DOHH2 (cell line): Measurements from ENCODE around the gene ROR2.

Source experiments
- H3F3A ChIP-seq: fragments of 200-600 bp; sonication (generic), shearing (Covaris generic); 2 replicates; pipeline ENCODE4 v1.6.0; 2016; ENCODE audit warnings: antibody characterized with exemption, mild to moderate bottlenecking; ENCODE audit not compliant: control insufficient read depth, insufficient read depth
- H3K27ac ChIP-seq: fragments of 200-600 bp; sonication (generic); 2 replicates; pipeline ENCODE4 v1.5.1; 2014; ENCODE audit warnings: low read depth, mild to moderate bottlenecking, low read length, moderate library complexity
- H3K27me3 ChIP-seq: fragments of 200-600 bp; sonication (generic); 2 replicates; pipeline ENCODE4 v1.6.1; 2014; ENCODE audit warnings: mild to moderate bottlenecking, low read length, mixed read lengths; ENCODE audit not compliant: control insufficient read depth
- H3K36me3 ChIP-seq: fragments of 200-600 bp; sonication (generic); 2 replicates; pipeline ENCODE4 v1.6.1; 2014; ENCODE audit warnings: mild to moderate bottlenecking, low read length, moderate library complexity, mixed read lengths; ENCODE audit not compliant: control insufficient read depth
- H3K4me1 ChIP-seq: fragments of 200-600 bp; sonication (generic); 2 replicates; pipeline ENCODE4 v1.6.1; 2014; ENCODE audit warnings: mild to moderate bottlenecking, low read length, mixed read lengths; ENCODE audit not compliant: control insufficient read depth
- H3K4me2 ChIP-seq: fragments of 200-600 bp; sonication (generic); 2 replicates; pipeline ENCODE4 v1.6.0; 2014; ENCODE audit warnings: mild to moderate bottlenecking, low read length, moderate library complexity
- H3K4me3 ChIP-seq: fragments of 200-600 bp; sonication (generic); 2 replicates; pipeline ENCODE4 v1.5.1; 2014; ENCODE audit warnings: mild to moderate bottlenecking, low read length, mixed read lengths
- H3K79me2 ChIP-seq: fragments of 200-600 bp; sonication (generic); 2 replicates; pipeline ENCODE4 v1.6.1; 2014; ENCODE audit warnings: mild to moderate bottlenecking, low read length, mixed read lengths; ENCODE audit not compliant: control insufficient read depth
- H3K9me2 ChIP-seq: fragments of 200-600 bp; sonication (generic); replicated peaks from 2 replicates; pipeline ENCODE4 v1.6.1; 2014; ENCODE audit warnings: mild to moderate bottlenecking, low read length, mixed read lengths; ENCODE audit not compliant: control insufficient read depth
- H3K9me3 ChIP-seq: fragments of 200-600 bp; sonication (generic); 2 replicates; pipeline ENCODE4 v1.6.1; 2014; ENCODE audit warnings: antibody characterized with exemption, low read length, mixed read lengths; ENCODE audit not compliant: control insufficient read depth, insufficient read depth
- H4K20me1 ChIP-seq: fragments of 200-600 bp; sonication (generic); 2 replicates; pipeline ENCODE4 v1.6.0; 2014; ENCODE audit warnings: low read depth, mild to moderate bottlenecking, antibody characterized with exemption, low read length, moderate library complexity; ENCODE audit not compliant: control insufficient read depth, insufficient read depth
- EZH2phosphoT487 ChIP-seq: fragments of 200-600 bp; sonication (generic); IDR thresholded peaks from 2 replicates; pipeline ENCODE4 v1.6.1; 2017; ENCODE audit warnings: borderline replicate concordance, mild to moderate bottlenecking, antibody characterized with exemption, low read length, moderate library complexity, mixed read lengths
- TF ChIP-seq, protein P1 (sequence below): fragments of 200-600 bp; sonication (generic); IDR thresholded peaks from one replicate; pipeline ENCODE4 v1.5.1; 2014; ENCODE audit warnings: antibody characterized with exemption, mild to moderate bottlenecking, low read depth, low read length; ENCODE audit not compliant: poor library complexity, severe bottlenecking

Gene ROR2

GRCh38 chr9:91890662-91891061 is 59.4 kb downstream of the ROR2 start:
- Histone ChIP-seq H3K36me3 (no peaks in the 10 kb centered on the region), H3K4me1 (no peaks in the 10 kb centered on the region), H3K79me2 (no peaks in the 10 kb centered on the region), H3K27me3 (no peaks in the 10 kb centered on the region), H3K4me2 (no peak overlapping the region), H3K9me2 (no peaks in the 10 kb centered on the region), H3K27ac (no peak overlapping the region), H3F3A (no peaks in the 10 kb centered on the region), H3K9me3 (no peaks in the 10 kb centered on the region), H4K20me1 (no peaks in the 10 kb centered on the region), H3K4me3 (no peak overlapping the region)
- TF ChIP-seq, protein P1, sequence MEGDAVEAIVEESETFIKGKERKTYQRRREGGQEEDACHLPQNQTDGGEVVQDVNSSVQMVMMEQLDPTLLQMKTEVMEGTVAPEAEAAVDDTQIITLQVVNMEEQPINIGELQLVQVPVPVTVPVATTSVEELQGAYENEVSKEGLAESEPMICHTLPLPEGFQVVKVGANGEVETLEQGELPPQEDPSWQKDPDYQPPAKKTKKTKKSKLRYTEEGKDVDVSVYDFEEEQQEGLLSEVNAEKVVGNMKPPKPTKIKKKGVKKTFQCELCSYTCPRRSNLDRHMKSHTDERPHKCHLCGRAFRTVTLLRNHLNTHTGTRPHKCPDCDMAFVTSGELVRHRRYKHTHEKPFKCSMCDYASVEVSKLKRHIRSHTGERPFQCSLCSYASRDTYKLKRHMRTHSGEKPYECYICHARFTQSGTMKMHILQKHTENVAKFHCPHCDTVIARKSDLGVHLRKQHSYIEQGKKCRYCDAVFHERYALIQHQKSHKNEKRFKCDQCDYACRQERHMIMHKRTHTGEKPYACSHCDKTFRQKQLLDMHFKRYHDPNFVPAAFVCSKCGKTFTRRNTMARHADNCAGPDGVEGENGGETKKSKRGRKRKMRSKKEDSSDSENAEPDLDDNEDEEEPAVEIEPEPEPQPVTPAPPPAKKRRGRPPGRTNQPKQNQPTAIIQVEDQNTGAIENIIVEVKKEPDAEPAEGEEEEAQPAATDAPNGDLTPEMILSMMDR, result no peak

DNA sequence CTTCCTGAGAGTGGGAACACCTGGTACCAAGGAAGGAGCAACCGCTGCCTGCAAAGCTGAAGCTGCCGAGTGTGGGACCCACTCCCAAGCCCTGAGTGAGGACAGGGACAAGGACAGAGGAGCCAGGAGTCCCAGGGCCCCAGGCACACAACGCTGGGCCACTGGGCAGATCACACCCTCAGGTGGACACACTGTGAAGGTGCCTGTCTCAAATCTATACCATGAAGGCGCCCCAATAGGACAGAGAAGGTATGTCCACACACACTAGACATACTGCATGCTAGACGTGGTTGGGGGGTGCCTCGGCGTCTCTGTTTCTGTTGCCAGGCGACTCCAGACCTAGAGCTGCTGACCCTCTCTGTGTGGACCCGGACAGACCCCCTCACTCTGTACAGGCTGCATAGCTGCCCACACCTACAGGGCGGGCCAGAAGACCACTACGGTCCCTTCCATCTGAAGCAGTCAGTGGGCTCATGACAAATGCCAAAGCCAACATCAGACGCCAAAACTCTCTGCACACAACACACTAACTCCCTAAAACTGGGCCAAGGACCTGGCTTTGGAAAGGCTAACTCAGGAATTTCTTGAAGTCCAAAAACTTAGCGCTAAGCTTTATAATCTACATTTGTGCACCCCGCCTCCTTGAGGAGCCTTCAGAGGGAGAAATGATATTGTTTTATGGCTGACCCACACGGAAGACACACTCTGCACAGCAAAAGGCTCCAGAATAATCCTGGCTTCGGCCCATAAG is 60.7 kb downstream of the ROR2 start:
- Histone ChIP-seq H3K9me2 (no peaks in the 10 kb centered on the region), H3K4me3 (no peak overlapping the region), H3K4me2 (no peak overlapping the region), H3K36me3 (no peaks in the 10 kb centered on the region), H3K27me3 (no peaks in the 10 kb centered on the region), H3K9me3 (no peaks in the 10 kb centered on the region), H4K20me1 (no peaks in the 10 kb centered on the region), H3K79me2 (no peaks in the 10 kb centered on the region), H3F3A (no peaks in the 10 kb centered on the region), H3K27ac (no peak overlapping the region), H3K4me1 (no peaks in the 10 kb centered on the region)
- TF ChIP-seq, protein P1, result no peak
- TF ChIP-seq EZH2phosphoT487, result no peak

- no peaks in the 10 kb centered on the region for H3K79me2 ChIP-seq
- no peaks in the 10 kb centered on the region for H3K36me3 ChIP-seq
- no peak overlapping the region for H3K27ac ChIP-seq
- no peaks in the 10 kb centered on the region for H3F3A ChIP-seq
- no peaks in the 10 kb centered on the region for H3K9me2 ChIP-seq
- H4K20me1 ChIP-seq, result no peaks in the 10 kb centered on the region
- H3K27me3 ChIP-seq, result peaks cover 3% of the 10 kb centered on the region; the same call in 1 of the 2 replicates
- TF ChIP-seq, protein P1, result no peak
- TF ChIP-seq EZH2phosphoT487, result no peak
- no peak overlapping the region for H3K4me3 ChIP-seq
- no peaks in the 10 kb centered on the region for H3K4me1 ChIP-seq
- H3K9me3 ChIP-seq, result no peaks in the 10 kb centered on the region
- H3K4me2 ChIP-seq, result no peak overlapping the region
Observed at GRCh38 chr9:91886414-91887076, 63.5 kb downstream of the ROR2 start.
